ENCODE data around the gene IL17RE.
A peak's percentile ranks its signal among the peaks of the same experiment; 100 is the strongest.

IL17RE gene

DNA sequence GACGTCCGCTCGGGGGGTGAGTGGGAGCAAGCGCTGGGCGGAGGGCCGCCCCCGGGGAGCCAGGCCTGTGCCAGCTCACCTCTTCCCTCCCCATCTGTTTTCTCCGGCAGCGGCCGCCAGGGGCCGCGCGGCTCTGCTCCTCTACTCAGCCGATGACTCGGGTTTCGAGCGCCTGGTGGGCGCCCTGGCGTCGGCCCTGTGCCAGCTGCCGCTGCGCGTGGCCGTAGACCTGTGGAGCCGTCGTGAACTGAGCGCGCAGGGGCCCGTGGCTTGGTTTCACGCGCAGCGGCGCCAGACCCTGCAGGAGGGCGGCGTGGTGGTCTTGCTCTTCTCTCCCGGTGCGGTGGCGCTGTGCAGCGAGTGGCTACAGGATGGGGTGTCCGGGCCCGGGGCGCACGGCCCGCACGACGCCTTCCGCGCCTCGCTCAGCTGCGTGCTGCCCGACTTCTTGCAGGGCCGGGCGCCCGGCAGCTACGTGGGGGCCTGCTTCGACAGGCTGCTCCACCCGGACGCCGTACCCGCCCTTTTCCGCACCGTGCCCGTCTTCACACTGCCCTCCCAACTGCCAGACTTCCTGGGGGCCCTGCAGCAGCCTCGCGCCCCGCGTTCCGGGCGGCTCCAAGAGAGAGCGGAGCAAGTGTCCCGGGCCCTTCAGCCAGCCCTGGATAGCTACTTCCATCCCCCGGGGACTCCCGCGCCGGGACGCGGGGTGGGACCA is 30.4 kb downstream of the IL17RE start (continued):
- TF ChIP-seq, protein P1, sequence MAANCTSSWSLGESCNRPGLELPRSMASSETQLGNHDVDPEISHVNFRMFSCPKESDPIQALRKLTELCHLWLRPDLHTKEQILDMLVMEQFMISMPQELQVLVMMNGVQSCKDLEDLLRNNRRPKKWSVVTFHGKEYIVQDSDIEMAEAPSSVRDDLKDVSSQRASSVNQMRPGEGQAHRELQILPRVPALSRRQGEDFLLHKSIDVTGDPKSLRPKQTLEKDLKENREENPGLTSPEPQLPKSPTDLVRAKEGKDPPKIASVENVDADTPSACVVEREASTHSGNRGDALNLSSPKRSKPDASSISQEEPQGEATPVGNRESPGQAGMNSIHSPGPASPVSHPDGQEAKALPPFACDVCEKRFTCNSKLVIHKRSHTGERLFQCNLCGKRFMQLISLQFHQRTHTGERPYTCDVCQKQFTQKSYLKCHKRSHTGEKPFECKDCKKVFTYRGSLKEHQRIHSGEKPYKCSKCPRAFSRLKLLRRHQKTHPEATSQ (tag by site-specific recombination; IDR thresholded peaks at IDR 0.05), result peak; percentile 88
- TF ChIP-seq MZF1 (tag by site-specific recombination; IDR thresholded peaks at IDR 0.05; ENCODE audit: borderline replicate concordance), result no peak
- TF ChIP-seq, protein P2, sequence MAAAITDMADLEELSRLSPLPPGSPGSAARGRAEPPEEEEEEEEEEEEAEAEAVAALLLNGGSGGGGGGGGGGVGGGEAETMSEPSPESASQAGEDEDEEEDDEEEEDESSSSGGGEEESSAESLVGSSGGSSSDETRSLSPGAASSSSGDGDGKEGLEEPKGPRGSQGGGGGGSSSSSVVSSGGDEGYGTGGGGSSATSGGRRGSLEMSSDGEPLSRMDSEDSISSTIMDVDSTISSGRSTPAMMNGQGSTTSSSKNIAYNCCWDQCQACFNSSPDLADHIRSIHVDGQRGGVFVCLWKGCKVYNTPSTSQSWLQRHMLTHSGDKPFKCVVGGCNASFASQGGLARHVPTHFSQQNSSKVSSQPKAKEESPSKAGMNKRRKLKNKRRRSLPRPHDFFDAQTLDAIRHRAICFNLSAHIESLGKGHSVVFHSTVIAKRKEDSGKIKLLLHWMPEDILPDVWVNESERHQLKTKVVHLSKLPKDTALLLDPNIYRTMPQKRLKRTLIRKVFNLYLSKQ (tag by site-specific recombination; IDR thresholded peaks at IDR 0.05; ENCODE audit: borderline replicate concordance), result no peak
- TF ChIP-seq BCL11B (tag by site-specific recombination; IDR thresholded peaks at IDR 0.05; ENCODE audit: low read depth), result peak; percentile 54; the same call in 1 of the 2 replicates
- TF ChIP-seq ZNF155 (tag by site-specific recombination; IDR thresholded peaks at IDR 0.05), result no peak
- peak; percentile 94 for TF ChIP-seq ZFP37 (tag by site-specific recombination; IDR thresholded peaks at IDR 0.05)
- TF ChIP-seq ZNF292 (tag by site-specific recombination; IDR thresholded peaks at IDR 0.05; ENCODE audit: borderline replicate concordance, low read depth), result no peak
- TF ChIP-seq, protein P3, sequence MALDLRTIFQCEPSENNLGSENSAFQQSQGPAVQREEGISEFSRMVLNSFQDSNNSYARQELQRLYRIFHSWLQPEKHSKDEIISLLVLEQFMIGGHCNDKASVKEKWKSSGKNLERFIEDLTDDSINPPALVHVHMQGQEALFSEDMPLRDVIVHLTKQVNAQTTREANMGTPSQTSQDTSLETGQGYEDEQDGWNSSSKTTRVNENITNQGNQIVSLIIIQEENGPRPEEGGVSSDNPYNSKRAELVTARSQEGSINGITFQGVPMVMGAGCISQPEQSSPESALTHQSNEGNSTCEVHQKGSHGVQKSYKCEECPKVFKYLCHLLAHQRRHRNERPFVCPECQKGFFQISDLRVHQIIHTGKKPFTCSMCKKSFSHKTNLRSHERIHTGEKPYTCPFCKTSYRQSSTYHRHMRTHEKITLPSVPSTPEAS (tag by site-specific recombination; IDR thresholded peaks at IDR 0.05), result no peak
- TF ChIP-seq, protein P4, sequence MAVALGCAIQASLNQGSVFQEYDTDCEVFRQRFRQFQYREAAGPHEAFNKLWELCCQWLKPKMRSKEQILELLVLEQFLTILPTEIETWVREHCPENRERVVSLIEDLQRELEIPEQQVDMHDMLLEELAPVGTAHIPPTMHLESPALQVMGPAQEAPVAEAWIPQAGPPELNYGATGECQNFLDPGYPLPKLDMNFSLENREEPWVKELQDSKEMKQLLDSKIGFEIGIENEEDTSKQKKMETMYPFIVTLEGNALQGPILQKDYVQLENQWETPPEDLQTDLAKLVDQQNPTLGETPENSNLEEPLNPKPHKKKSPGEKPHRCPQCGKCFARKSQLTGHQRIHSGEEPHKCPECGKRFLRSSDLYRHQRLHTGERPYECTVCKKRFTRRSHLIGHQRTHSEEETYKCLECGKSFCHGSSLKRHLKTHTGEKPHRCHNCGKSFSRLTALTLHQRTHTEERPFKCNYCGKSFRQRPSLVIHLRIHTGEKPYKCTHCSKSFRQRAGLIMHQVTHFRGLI (tag by site-specific recombination; IDR thresholded peaks at IDR 0.05), result no peak; the same call in 1 of the 2 replicates
- no peak for TF ChIP-seq ZNF544 (tag by site-specific recombination; IDR thresholded peaks at IDR 0.05)
- TF ChIP-seq ZNF48 (tag by site-specific recombination; IDR thresholded peaks at IDR 0.05), result no peak
- no peak for TF ChIP-seq ZNF202 (tag by site-specific recombination; IDR thresholded peaks at IDR 0.05; ENCODE audit: borderline replicate concordance)
- TF ChIP-seq ZNF138 (tag by site-specific recombination; IDR thresholded peaks at IDR 0.05; ENCODE audit: borderline replicate concordance), result no peak
- no peak for TF ChIP-seq ZNF174 (tag by site-specific recombination; IDR thresholded peaks at IDR 0.05)
- peak; percentile 53; the same call in 1 of the 2 replicates for TF ChIP-seq YY2 (tag by site-specific recombination; IDR thresholded peaks at IDR 0.05)
- TF ChIP-seq ZNF776 (tag by site-specific recombination; IDR thresholded peaks at IDR 0.05; ENCODE audit: borderline replicate concordance), result no peak
- TF ChIP-seq, protein P5, sequence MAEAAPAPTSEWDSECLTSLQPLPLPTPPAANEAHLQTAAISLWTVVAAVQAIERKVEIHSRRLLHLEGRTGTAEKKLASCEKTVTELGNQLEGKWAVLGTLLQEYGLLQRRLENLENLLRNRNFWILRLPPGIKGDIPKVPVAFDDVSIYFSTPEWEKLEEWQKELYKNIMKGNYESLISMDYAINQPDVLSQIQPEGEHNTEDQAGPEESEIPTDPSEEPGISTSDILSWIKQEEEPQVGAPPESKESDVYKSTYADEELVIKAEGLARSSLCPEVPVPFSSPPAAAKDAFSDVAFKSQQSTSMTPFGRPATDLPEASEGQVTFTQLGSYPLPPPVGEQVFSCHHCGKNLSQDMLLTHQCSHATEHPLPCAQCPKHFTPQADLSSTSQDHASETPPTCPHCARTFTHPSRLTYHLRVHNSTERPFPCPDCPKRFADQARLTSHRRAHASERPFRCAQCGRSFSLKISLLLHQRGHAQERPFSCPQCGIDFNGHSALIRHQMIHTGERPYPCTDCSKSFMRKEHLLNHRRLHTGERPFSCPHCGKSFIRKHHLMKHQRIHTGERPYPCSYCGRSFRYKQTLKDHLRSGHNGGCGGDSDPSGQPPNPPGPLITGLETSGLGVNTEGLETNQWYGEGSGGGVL (tag by site-specific recombination; IDR thresholded peaks at IDR 0.05), result peak; percentile 64
- TF ChIP-seq, protein P6, sequence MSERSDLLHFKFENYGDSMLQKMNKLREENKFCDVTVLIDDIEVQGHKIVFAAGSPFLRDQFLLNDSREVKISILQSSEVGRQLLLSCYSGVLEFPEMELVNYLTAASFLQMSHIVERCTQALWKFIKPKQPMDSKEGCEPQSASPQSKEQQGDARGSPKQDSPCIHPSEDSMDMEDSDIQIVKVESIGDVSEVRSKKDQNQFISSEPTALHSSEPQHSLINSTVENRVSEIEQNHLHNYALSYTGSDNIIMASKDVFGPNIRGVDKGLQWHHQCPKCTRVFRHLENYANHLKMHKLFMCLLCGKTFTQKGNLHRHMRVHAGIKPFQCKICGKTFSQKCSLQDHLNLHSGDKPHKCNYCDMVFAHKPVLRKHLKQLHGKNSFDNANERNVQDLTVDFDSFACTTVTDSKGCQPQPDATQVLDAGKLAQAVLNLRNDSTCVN (tag by site-specific recombination; optimal IDR thresholded peaks at IDR 0.05), result peak; percentile 99
- TF ChIP-seq ZNF132 (tag by site-specific recombination; IDR thresholded peaks at IDR 0.05; ENCODE audit: borderline replicate concordance), result no peak
- TF ChIP-seq ZBTB8A (tag by site-specific recombination; IDR thresholded peaks at IDR 0.05), result peak; percentile 98
- TF ChIP-seq ZFP41 (tag by site-specific recombination; IDR thresholded peaks at IDR 0.05; ENCODE audit: borderline replicate concordance), result no peak
- TF ChIP-seq ZNF133 (tag by site-specific recombination; IDR thresholded peaks at IDR 0.05), result peak; percentile 54
- no peak for TF ChIP-seq WT1 (tag by site-specific recombination; IDR thresholded peaks at IDR 0.05)
- TF ChIP-seq ZNF354C (tag by site-specific recombination; IDR thresholded peaks at IDR 0.05; ENCODE audit: borderline replicate concordance, low read depth), result no peak
- TF ChIP-seq PRDM1 (tag by site-specific recombination; IDR thresholded peaks at IDR 0.05), result no peak
- TF ChIP-seq, protein P7, sequence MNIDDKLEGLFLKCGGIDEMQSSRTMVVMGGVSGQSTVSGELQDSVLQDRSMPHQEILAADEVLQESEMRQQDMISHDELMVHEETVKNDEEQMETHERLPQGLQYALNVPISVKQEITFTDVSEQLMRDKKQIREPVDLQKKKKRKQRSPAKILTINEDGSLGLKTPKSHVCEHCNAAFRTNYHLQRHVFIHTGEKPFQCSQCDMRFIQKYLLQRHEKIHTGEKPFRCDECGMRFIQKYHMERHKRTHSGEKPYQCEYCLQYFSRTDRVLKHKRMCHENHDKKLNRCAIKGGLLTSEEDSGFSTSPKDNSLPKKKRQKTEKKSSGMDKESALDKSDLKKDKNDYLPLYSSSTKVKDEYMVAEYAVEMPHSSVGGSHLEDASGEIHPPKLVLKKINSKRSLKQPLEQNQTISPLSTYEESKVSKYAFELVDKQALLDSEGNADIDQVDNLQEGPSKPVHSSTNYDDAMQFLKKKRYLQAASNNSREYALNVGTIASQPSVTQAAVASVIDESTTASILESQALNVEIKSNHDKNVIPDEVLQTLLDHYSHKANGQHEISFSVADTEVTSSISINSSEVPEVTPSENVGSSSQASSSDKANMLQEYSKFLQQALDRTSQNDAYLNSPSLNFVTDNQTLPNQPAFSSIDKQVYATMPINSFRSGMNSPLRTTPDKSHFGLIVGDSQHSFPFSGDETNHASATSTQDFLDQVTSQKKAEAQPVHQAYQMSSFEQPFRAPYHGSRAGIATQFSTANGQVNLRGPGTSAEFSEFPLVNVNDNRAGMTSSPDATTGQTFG (tag by site-specific recombination; IDR thresholded peaks at IDR 0.05; ENCODE audit: borderline replicate concordance), result no peak
- TF ChIP-seq ZNF670 (tag by site-specific recombination; IDR thresholded peaks at IDR 0.05; ENCODE audit: low read depth), result no peak
- no peak for TF ChIP-seq GLI2 (tag by site-specific recombination; IDR thresholded peaks at IDR 0.05; ENCODE audit: borderline replicate concordance, low read depth)
